ENCODE results near the gene SSH2.

The SSH2 gene

GRCh38 chr17:29716566-29716965 lies 213.5 kb downstream of the SSH2 start:
- in situ Hi-C loops (cut with MboI; ENCODE audit: low sequenced_read_pairs): no loop called here

GRCh38 chr17:29715680-29716079 lies 214.3 kb downstream of the SSH2 start:
- in situ Hi-C loops (cut with MboI; ENCODE audit: low sequenced_read_pairs): no loop called here

- in situ Hi-C loops (cut with MboI; ENCODE audit: low sequenced_read_pairs): no loop called here
These were observed 215.9 kb downstream of the SSH2 start for GRCh38 chr17:29714146-29714545.

- in situ Hi-C loops (cut with MboI; ENCODE audit: low sequenced_read_pairs): no loop called here
These were observed 216.4 kb downstream of the SSH2 start for GRCh38 chr17:29713626-29714025.

GRCh38 chr17:29711588-29712385 lies 218.2 kb downstream of the SSH2 start:
- in situ Hi-C loops (cut with MboI; ENCODE audit: low sequenced_read_pairs): no loop called here

GRCh38 chr17:29710891-29711418 lies 219.1 kb downstream of the SSH2 start:
- in situ Hi-C loops (cut with MboI; ENCODE audit: low sequenced_read_pairs): no loop called here

GRCh38 chr17:29710520-29710884 lies 219.5 kb downstream of the SSH2 start:
- in situ Hi-C loops (cut with MboI; ENCODE audit: low sequenced_read_pairs): no loop called here

- in situ Hi-C loops (cut with MboI; ENCODE audit: low sequenced_read_pairs): no loop called here
These were observed 220.0 kb downstream of the SSH2 start for GRCh38 chr17:29709866-29710519.

GRCh38 chr17:29707212-29707571 lies 222.8 kb downstream of the SSH2 start:
- in situ Hi-C loops (cut with MboI; ENCODE audit: low sequenced_read_pairs): no loop called here

- in situ Hi-C loops (cut with MboI; ENCODE audit: low sequenced_read_pairs): no loop called here
These were observed 224.0 kb downstream of the SSH2 start for GRCh38 chr17:29706045-29706431.

GRCh38 chr17:29705386-29705785 lies 224.6 kb downstream of the SSH2 start:
- in situ Hi-C loops (cut with MboI; ENCODE audit: low sequenced_read_pairs): no loop called here

GRCh38 chr17:29699283-29699682 lies 230.7 kb downstream of the SSH2 start:
- in situ Hi-C loops (cut with MboI; ENCODE audit: low sequenced_read_pairs): no loop called here

GRCh38 chr17:29698837-29699236 lies 231.2 kb downstream of the SSH2 start:
- in situ Hi-C loops (cut with MboI; ENCODE audit: low sequenced_read_pairs): no loop called here

- in situ Hi-C loops (cut with MboI; ENCODE audit: low sequenced_read_pairs): no loop called here
These were observed 231.8 kb downstream of the SSH2 start for GRCh38 chr17:29698019-29698777.

- in situ Hi-C loops (cut with MboI; ENCODE audit: low sequenced_read_pairs): no loop called here
These were observed 232.7 kb downstream of the SSH2 start for GRCh38 chr17:29697371-29697770.

GRCh38 chr17:29694918-29695563 lies 235.0 kb downstream of the SSH2 start:
- in situ Hi-C loops (cut with MboI; ENCODE audit: low sequenced_read_pairs): no loop called here

GRCh38 chr17:29693751-29694150 lies 236.3 kb downstream of the SSH2 start:
- in situ Hi-C loops (cut with MboI; ENCODE audit: low sequenced_read_pairs): no loop called here

GRCh38 chr17:29687596-29687995 lies 242.4 kb downstream of the SSH2 start:
- in situ Hi-C loops (cut with MboI; ENCODE audit: low sequenced_read_pairs): no loop called here

- in situ Hi-C loops (cut with MboI; ENCODE audit: low sequenced_read_pairs): no loop called here
These were observed 242.9 kb downstream of the SSH2 start for GRCh38 chr17:29686993-29687590.

- in situ Hi-C loops (cut with MboI; ENCODE audit: low sequenced_read_pairs): no loop called here
These were observed 246.5 kb downstream of the SSH2 start for GRCh38 chr17:29683481-29683880.

GRCh38 chr17:29682987-29683386 lies 247.0 kb downstream of the SSH2 start:
- in situ Hi-C loops (cut with MboI; ENCODE audit: low sequenced_read_pairs): no loop called here
